Mammary epithelial cell (primary cell): Measurements from ENCODE around the gene RBM17.

Experiments
- EZH2 ChIP-seq: IDR thresholded peaks from 2 replicates; pipeline ENCODE4 v1.6.1; 2012; ENCODE audit warnings: low read length, inconsistent platforms, borderline replicate concordance
- TF ChIP-seq, protein P1 (sequence below), 2 donors: IDR thresholded peaks in 1 of 2; conservative IDR thresholded peaks in 1 of 2; 2 replicates each; pipeline ENCODE4 v1.5.1; 2011 to 2012; ENCODE audit warnings: inconsistent platforms in 2 of 2, low read length in 2 of 2, mild to moderate bottlenecking in 2 of 2, control low read depth in 1 of 2, low read depth in 1 of 2; ENCODE audit not compliant: insufficient read depth in 1 of 2; ENCODE audit errors: extremely low read depth in 1 of 2

DNA sequence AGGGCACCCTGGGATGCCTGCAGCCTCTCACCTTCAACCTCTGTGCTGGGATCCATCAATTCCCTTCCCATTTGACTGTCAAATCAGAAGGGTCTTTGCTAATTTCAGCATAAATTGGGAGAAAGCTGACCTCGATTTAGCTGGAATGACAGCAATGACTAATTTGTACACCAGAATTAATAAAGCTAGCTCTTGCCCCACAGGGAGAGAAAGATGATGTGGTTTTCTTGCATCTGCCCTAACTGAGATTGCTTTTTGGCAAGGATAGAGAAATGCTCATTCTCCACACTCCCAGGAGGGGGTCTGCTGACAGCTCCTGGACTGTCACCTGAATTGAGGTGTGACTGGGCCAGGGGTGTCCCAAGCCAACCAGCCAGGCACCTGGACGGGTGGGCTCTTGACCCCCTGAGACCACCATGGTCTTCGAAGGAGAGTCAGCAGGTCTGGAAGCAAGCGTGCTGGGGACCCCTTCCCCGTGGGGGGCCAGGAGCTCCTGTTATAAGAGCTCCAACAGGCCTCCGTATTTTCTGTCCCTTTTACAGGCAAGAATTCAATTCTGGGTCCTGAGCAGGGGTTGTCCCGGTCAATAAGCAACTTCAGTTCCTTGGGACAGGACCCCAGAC is 42.1 kb downstream of the RBM17 start:
- TF ChIP-seq, protein P1, sequence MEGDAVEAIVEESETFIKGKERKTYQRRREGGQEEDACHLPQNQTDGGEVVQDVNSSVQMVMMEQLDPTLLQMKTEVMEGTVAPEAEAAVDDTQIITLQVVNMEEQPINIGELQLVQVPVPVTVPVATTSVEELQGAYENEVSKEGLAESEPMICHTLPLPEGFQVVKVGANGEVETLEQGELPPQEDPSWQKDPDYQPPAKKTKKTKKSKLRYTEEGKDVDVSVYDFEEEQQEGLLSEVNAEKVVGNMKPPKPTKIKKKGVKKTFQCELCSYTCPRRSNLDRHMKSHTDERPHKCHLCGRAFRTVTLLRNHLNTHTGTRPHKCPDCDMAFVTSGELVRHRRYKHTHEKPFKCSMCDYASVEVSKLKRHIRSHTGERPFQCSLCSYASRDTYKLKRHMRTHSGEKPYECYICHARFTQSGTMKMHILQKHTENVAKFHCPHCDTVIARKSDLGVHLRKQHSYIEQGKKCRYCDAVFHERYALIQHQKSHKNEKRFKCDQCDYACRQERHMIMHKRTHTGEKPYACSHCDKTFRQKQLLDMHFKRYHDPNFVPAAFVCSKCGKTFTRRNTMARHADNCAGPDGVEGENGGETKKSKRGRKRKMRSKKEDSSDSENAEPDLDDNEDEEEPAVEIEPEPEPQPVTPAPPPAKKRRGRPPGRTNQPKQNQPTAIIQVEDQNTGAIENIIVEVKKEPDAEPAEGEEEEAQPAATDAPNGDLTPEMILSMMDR (conservative IDR thresholded peaks at IDR 0.05 in 1 of 2, IDR thresholded peaks at IDR 0.05 in 1 of 2; ENCODE audit: extremely low read depth in 1 of 2, insufficient read depth in 1 of 2, low read depth in 1 of 2, low read length in 2 of 2): no peak
- no peak for TF ChIP-seq EZH2
